Measurements from ENCODE around the gene SVBP.

SVBP gene

GRCh38 chr1:42816585-42817439 lies at the start of gene SVBP, which contains the start of gene ERMAP (continued):
- TF ChIP-seq ZSCAN18 (tag by site-specific recombination; IDR thresholded peaks at IDR 0.05) (no peak), ZEB2 (tag by site-specific recombination; IDR thresholded peaks at IDR 0.05) (0 out of 2 replicates have a peak, but pooled peaks have one; percentile 28), ZNF843 (tag by site-specific recombination; IDR thresholded peaks at IDR 0.05) (no peak), ZNF623 (tag by site-specific recombination; IDR thresholded peaks at IDR 0.05) (no peak), IKZF3 (tag by site-specific recombination; IDR thresholded peaks at IDR 0.05) (peak; percentile 81), ZNF18 (tag by site-specific recombination; IDR thresholded peaks at IDR 0.05) (no peak), ZNF776 (tag by site-specific recombination; IDR thresholded peaks at IDR 0.05; ENCODE audit: borderline replicate concordance) (no peak), ZNF555 (tag by site-specific recombination; conservative IDR thresholded peaks at IDR 0.05) (no peak), ZNF76 (tag by site-specific recombination; IDR thresholded peaks at IDR 0.05; ENCODE audit: borderline replicate concordance, low read depth) (0 out of 2 replicates have a peak, but pooled peaks have one; percentile 25), ZNF48 (tag by site-specific recombination; IDR thresholded peaks at IDR 0.05) (no peak), ZIC2 (tag by site-specific recombination; IDR thresholded peaks at IDR 0.05) (peak; percentile 85), WT1 (tag by site-specific recombination; IDR thresholded peaks at IDR 0.05) (no peak), ZNF214 (tag by site-specific recombination; IDR thresholded peaks at IDR 0.05; ENCODE audit: borderline replicate concordance) (no peak), ZNF654 (tag by site-specific recombination; IDR thresholded peaks at IDR 0.05; ENCODE audit: low read depth) (no peak), ZNF223 (tag by site-specific recombination; IDR thresholded peaks at IDR 0.05) (no peak), GLIS2 (tag by site-specific recombination; IDR thresholded peaks at IDR 0.05) (peak; percentile 77), ZBTB21 (tag by site-specific recombination; IDR thresholded peaks at IDR 0.05) (no peak), ZNF121 (tag by site-specific recombination; IDR thresholded peaks at IDR 0.05) (no peak), ZNF132 (tag by site-specific recombination; IDR thresholded peaks at IDR 0.05; ENCODE audit: borderline replicate concordance) (no peak), ZNF426 (tag by site-specific recombination; IDR thresholded peaks at IDR 0.05) (no peak), ZBTB6 (tag by site-specific recombination; IDR thresholded peaks at IDR 0.05) (peak; percentile 13; the same call in 1 of the 2 replicates), ZNF174 (tag by site-specific recombination; IDR thresholded peaks at IDR 0.05) (no peak), ZSCAN5A (tag by site-specific recombination; IDR thresholded peaks at IDR 0.05) (no peak), ZNF692 (tag by site-specific recombination; IDR thresholded peaks at IDR 0.05) (peak; percentile 29; the same call in 1 of the 2 replicates), OVOL3 (tag by site-specific recombination; IDR thresholded peaks at IDR 0.05) (no peak), ZNF324 (tag by site-specific recombination; IDR thresholded peaks at IDR 0.05) (no peak), ZNF837 (tag by site-specific recombination; IDR thresholded peaks at IDR 0.05) (no peak), ZNF621 (tag by site-specific recombination; IDR thresholded peaks at IDR 0.05) (no peak), TSHZ1 (tag by site-specific recombination; IDR thresholded peaks at IDR 0.05; ENCODE audit: borderline replicate concordance) (no peak)
